Stimulated activated CD8-positive, alpha-beta memory T cell treated with anti-CD3 and anti-CD28 coated beads, Interleukin-7, amount 100 ng/mL, for 1 hour (primary cell): ENCODE results near the gene GNG7.
"Not testable (repeated sequence)": the region's sequence is repeated elsewhere in the genome, so short reads cannot be mapped to it uniquely, and the experiment has no call there.

ENCODE experiments used
- DNase-seq, 2 donors: peaks; one replicate each; pipeline ENCODE4 v3.0.0-alpha.2; 2020; ENCODE audit warnings: low read depth in 2 of 2

The GNG7 gene

GRCh38 chr19:2484178-2484937 is 218.1 kb downstream of the GNG7 start:
- DNase-seq, result no peak

DNA sequence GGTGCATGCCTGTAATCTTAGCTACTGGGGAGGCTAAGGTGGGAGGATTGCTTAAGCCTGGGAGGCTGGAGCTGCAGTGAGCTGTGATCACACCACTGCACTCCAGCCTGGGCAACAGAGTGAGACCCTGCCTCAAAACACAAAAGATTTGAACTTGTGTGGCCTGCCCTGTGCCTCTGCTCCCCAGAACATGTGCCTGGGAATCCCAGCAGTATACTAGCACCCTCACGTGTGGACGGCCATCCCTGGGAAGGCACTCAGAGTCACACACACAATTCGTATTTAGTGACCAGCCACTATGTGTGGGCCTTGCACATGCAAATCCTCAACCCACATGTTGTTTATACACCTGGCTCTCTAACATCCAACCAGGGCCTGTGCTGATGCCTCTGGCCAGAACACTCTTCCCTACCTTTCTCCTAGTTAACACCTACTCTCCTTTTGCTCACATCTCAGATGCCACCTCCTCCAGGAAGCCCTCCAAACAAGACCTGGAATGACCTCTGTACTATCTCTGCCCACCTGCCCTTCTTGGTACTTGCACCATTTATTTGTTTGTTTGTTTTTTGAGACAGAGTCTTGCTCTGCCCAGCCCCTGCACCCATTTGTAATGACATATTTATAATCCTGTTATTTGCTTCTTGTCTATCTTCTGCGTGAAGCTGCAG is 218.9 kb downstream of the GNG7 start:
- no peak for DNase-seq

- DNase-seq, result no peak
Measured at GRCh38 chr19:2483084-2483483, 219.4 kb downstream of the GNG7 start.

- no peak for DNase-seq
Measured at GRCh38 chr19:2482354-2483038, 220.0 kb downstream of the GNG7 start.

GRCh38 chr19:2481466-2481865 is 221.0 kb downstream of the GNG7 start:
- DNase-seq, result no peak

DNA sequence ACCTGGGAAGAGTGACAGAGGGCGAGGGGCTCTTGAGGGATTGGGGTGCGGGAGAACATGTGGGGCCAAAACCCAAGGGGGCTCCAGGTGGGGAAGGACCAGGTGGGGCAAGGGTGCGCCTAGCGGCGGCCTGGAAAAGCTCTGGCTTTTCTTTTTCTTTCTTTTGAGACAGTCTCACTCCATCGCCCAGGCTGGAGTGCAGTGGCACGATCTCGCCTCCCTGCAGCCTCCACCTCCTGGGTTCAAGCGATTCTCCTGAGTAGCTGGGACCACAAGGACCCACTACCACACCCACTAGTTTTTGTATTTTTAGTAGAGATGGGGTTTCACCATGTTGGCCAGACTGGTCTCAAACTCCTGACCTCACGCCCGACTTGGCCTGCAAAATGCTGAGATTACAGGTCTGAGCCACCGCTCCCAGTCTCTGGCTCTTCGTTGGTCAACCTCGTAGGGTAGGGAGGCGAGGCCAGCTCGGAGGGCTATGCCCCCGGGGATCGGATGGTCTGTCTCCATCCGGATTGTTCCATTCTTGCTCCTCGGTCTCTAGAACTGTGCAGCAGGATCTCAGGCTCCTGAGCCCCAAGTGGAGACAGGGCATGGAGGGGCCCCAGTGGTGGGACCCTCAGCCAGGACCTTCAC is 222.8 kb downstream of the GNG7 start:
- DNase-seq, result no peak

GRCh38 chr19:2478756-2479555 is 223.5 kb downstream of the GNG7 start:
- peak; percentile 32 to 41 for DNase-seq

DNA sequence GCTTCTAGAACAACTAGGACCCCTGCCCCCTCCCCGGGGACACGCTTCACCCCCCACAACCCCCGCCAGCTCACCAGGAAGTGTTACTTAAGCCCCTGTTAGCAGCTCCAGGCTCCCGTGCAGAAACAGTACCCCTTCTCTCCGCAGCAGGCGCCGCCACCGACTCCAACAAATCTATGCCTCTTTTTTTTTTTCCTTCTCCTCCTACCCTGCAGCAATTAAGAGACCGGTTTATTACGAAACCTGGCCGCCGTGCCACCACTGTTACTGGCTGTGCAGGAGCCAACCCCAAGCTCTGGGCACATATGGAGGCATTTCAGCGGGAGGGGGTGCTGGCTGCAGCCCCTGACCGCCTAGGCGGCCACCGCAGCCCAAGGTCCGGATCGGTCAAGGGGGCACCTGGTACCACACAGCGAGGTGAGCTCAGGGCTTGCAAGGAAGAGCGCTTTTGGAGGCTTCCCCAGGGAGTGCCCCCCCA is 224.2 kb downstream of the GNG7 start:
- peak in 1 of 2 donors; percentile 10 for DNase-seq

GRCh38 chr19:2477732-2478191 is 224.7 kb downstream of the GNG7 start:
- DNase-seq, result no peak

- DNase-seq, result peak in 1 of 2 donors; percentile 6
Measured at GRCh38 chr19:2477141-2477710, 225.3 kb downstream of the GNG7 start.

- peak; percentile 40 to 44 for DNase-seq
Measured at GRCh38 chr19:2476451-2477140, 225.9 kb downstream of the GNG7 start.

GRCh38 chr19:2475702-2476450 is 226.6 kb downstream of the GNG7 start, which contains the start of gene GADD45B:
Gene GADD45B, plus strand, starts transcription at chr19:2476127. Its CDS starts 232 bp downstream, at chr19:2476359.
- peak; percentile 95 to 97 for DNase-seq

DNA sequence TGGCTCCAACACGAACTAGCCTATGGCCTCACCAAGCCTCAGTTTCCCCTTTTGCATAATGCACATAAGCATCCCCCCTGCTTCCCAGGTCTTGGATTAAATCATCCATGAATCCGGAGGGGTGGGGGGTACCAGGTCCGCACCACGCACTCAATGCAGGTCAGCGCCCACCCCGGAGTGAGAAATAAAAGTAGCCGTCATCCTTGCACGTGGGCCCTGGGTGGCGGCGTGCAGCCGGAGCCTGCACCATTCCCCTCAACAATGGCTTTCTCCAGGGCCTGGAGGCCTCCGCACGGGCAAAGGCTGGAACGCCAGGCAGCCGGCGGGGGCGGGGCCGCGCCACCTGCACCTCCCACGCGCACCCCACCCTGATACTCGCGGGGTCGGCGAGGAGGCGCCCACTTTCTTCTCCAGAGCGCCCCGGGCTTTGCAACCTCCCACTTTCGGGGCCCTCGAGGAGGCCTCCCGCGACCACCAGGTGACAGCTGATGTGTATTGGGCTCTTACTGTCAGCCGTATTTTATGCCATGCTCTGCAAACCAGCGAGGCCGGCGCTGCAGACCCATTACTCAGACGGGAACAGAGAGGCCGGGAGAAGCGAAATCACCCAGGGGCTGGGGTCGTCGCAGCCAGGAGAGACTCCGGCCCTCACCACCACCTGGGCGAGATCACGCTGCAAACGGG is 227.3 kb downstream of the GNG7 start:
- DNase-seq, result peak in 1 of 2 donors; percentile 14

- peak; percentile 76 to 80 for DNase-seq
Measured at GRCh38 chr19:2474232-2475017, 228.1 kb downstream of the GNG7 start.

GRCh38 chr19:2469915-2470200 is 232.6 kb downstream of the GNG7 start:
- DNase-seq, result not testable (repeated sequence)

- no peak for DNase-seq
Measured at GRCh38 chr19:2469102-2469914, 233.2 kb downstream of the GNG7 start.

DNA sequence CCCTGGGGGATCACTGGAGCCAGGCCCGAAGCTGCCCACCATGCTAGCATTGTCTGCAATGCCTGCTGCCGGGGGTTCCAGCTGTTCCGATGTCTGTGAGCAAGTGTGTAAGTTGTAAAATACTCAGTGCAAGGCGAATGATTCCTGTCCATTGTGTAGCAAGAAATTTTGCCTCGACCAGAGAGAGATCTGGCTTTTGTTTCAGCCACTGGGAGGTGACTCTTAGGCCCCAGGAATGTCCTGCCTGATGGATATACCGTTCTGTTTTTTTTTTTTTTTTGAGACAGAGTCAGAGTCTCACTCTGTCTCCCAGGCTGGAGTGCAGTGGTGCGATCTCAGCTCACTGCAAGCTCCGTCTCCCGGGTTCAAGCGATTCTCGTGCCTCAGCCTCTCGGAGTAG is 233.9 kb downstream of the GNG7 start:
- no peak for DNase-seq
